H9 (cell line): Measurements from ENCODE around the gene PVR. TPM values are rescaled to one million over a fixed set of nuclear protein-coding genes. Genes with fewer than 3 reads are reported as not detected.

ENCODE experiments used
- DNase-seq: peaks from one replicate; pipeline ENCODE4 v3.0.0-alpha.2; 2017
- H2AFZ ChIP-seq: one replicate; pipeline ENCODE4 v1.6.1; 2013; ENCODE audit warnings: mild to moderate bottlenecking, low read length, control low read depth, moderate library complexity
- H2AK5ac ChIP-seq: 2 replicates; pipeline ENCODE4 v1.6.1; 2013; ENCODE audit warnings: low read length, control low read depth, mixed read lengths; ENCODE audit not compliant: insufficient read length
- H2BK120ac ChIP-seq: one replicate; pipeline ENCODE4 v1.6.1; 2013; ENCODE audit warnings: low read depth, mild to moderate bottlenecking, low read length, control low read depth, inconsistent platforms; ENCODE audit not compliant: poor library complexity, severe bottlenecking
- H2BK12ac ChIP-seq: 2 replicates; pipeline ENCODE4 v1.6.1; 2013; ENCODE audit warnings: low read length, control low read depth, mixed read lengths, low read depth; ENCODE audit not compliant: insufficient read length
- H2BK15ac ChIP-seq: 2 replicates; pipeline ENCODE4 v1.6.1; 2013; ENCODE audit warnings: low read depth, low read length, control low read depth
- H2BK20ac ChIP-seq: one replicate; pipeline ENCODE4 v1.6.1; 2013; ENCODE audit warnings: low read depth, mild to moderate bottlenecking, low read length, control low read depth, inconsistent platforms; ENCODE audit not compliant: poor library complexity, severe bottlenecking
- H2BK5ac ChIP-seq: 2 replicates; pipeline ENCODE4 v1.6.1; 2013; ENCODE audit warnings: low read length, control low read depth, mixed read lengths; ENCODE audit not compliant: insufficient read length
- H3K14ac ChIP-seq: 2 replicates; pipeline ENCODE4 v1.6.1; 2013; ENCODE audit warnings: low read length, control low read depth; ENCODE audit not compliant: insufficient read depth
- H3K18ac ChIP-seq: 2 replicates; pipeline ENCODE4 v1.6.1; 2013; ENCODE audit warnings: low read depth, mild to moderate bottlenecking, mixed read lengths, low read length, control low read depth; ENCODE audit not compliant: insufficient read length
- H3K23ac ChIP-seq: 2 replicates; pipeline ENCODE4 v1.6.1; 2013; ENCODE audit warnings: low read length, control low read depth, mixed read lengths, low read depth; ENCODE audit not compliant: insufficient read length
- H3K23me2 ChIP-seq: 2 replicates; pipeline ENCODE4 v1.6.1; 2013; ENCODE audit warnings: low read depth, mild to moderate bottlenecking, mixed read lengths, low read length, control low read depth; ENCODE audit not compliant: insufficient read length, poor library complexity, severe bottlenecking
- H3K27ac ChIP-seq: 2 replicates; pipeline ENCODE4 v1.5.1; 2013; ENCODE audit warnings: low read length, control low read depth, mixed read lengths, low read depth; ENCODE audit not compliant: insufficient read length
- H3K27me3 ChIP-seq: 2 replicates; pipeline ENCODE4 v1.6.1; 2013; ENCODE audit warnings: low read length, control low read depth, inconsistent platforms; ENCODE audit not compliant: insufficient read depth
- H3K4ac ChIP-seq: 2 replicates; pipeline ENCODE4 v1.6.1; 2013; ENCODE audit warnings: low read depth, mild to moderate bottlenecking, control low read depth, inconsistent platforms, low read length, moderate library complexity
- H3K4me1 ChIP-seq: 2 replicates; pipeline ENCODE4 v1.6.1; 2013; ENCODE audit warnings: low read length, control low read depth, inconsistent platforms; ENCODE audit not compliant: insufficient read depth
- H3K4me2 ChIP-seq: 2 replicates; pipeline ENCODE4 v1.6.1; 2013; ENCODE audit warnings: low read length, control low read depth, mixed read lengths; ENCODE audit not compliant: insufficient read length, insufficient read depth
- H3K56ac ChIP-seq: 2 replicates; pipeline ENCODE4 v1.6.1; 2013; ENCODE audit warnings: low read depth, mild to moderate bottlenecking, mixed read lengths, low read length, control low read depth; ENCODE audit not compliant: insufficient read length
- H3K79me1 ChIP-seq: 2 replicates; pipeline ENCODE4 v1.6.1; 2013; ENCODE audit warnings: low read depth, mild to moderate bottlenecking, moderate library complexity, low read length, control low read depth, inconsistent platforms; ENCODE audit not compliant: insufficient read depth, poor library complexity, severe bottlenecking
- H3K79me2 ChIP-seq: 2 replicates; pipeline ENCODE4 v1.6.1; 2013; ENCODE audit warnings: low read length, control low read depth, inconsistent platforms; ENCODE audit not compliant: insufficient read depth
- H3K9ac ChIP-seq: 2 replicates; pipeline ENCODE4 v1.6.1; 2013; ENCODE audit warnings: low read length, control low read depth, mixed read lengths; ENCODE audit not compliant: insufficient read length; ENCODE audit errors: extremely low read depth
- H3K9me3 ChIP-seq: one replicate; pipeline ENCODE4 v1.6.1; 2013; ENCODE audit warnings: low read depth, low read length, inconsistent platforms; ENCODE audit not compliant: control insufficient read depth
- H3T11ph ChIP-seq: one replicate; pipeline ENCODE4 v1.6.1; 2013; ENCODE audit warnings: mild to moderate bottlenecking, low read length, control low read depth, inconsistent platforms
- H4K20me1 ChIP-seq: one replicate; pipeline ENCODE4 v1.6.1; 2013; ENCODE audit not compliant: control insufficient read depth, insufficient read length, insufficient read depth
- H4K5ac ChIP-seq: 2 replicates; pipeline ENCODE4 v1.6.1; 2013; ENCODE audit warnings: low read depth, mild to moderate bottlenecking, mixed read lengths, low read length, control low read depth; ENCODE audit not compliant: insufficient read length
- H4K8ac ChIP-seq: replicated peaks from 2 replicates; pipeline ENCODE4 v1.6.1; 2013; ENCODE audit warnings: low read length, control low read depth, mixed read lengths, low read depth; ENCODE audit not compliant: insufficient read length
- H4K91ac ChIP-seq: 2 replicates; pipeline ENCODE4 v1.6.1; 2013; ENCODE audit warnings: low read depth, mild to moderate bottlenecking, moderate library complexity, mixed read lengths, low read length, control low read depth; ENCODE audit not compliant: insufficient read length
- H3K27ac Mint-ChIP-seq, 3 experiments: 2 replicates in 2 of 3; 3 replicates in 1 of 3; pipeline ENCODE4 v1.8.0; 2020 to 2021; ENCODE audit warnings: mixed read lengths in 3 of 3, mild to moderate bottlenecking in 1 of 3, moderate library complexity in 1 of 3
- H3K27me3 Mint-ChIP-seq: 2 replicates; pipeline ENCODE4 v1.8.0; 2021; ENCODE audit warnings: low read depth, mild to moderate bottlenecking, moderate library complexity, mixed read lengths
- H3K36me3 Mint-ChIP-seq, 3 experiments: 2 replicates in 2 of 3; 3 replicates in 1 of 3; pipeline ENCODE4 v1.8.0; 2020 to 2021; ENCODE audit warnings: low read depth in 3 of 3, mixed read lengths in 3 of 3; ENCODE audit not compliant: insufficient read depth in 1 of 3
- H3K4me1 Mint-ChIP-seq, 2 experiments: 2 replicates each; pipeline ENCODE4 v1.8.0; 2020; ENCODE audit warnings: mixed read lengths in 2 of 2
- H3K4me3 Mint-ChIP-seq, 2 experiments: 2 replicates in 1 of 2; 3 replicates in 1 of 2; pipeline ENCODE4 v1.8.0; 2020 to 2021; ENCODE audit warnings: mild to moderate bottlenecking in 2 of 2, mixed read lengths in 2 of 2, moderate library complexity in 1 of 2
- H3K9me3 Mint-ChIP-seq, 2 experiments: 2 replicates in 1 of 2; 3 replicates in 1 of 2; pipeline ENCODE4 v1.8.0; 2020; ENCODE audit warnings: mild to moderate bottlenecking in 2 of 2, mixed read lengths in 2 of 2, moderate library complexity in 1 of 2
- CTCF ChIP-seq: fragments of 200-600 bp; sonication (generic); conservative IDR thresholded peaks from 3 replicates; pipeline ENCODE4 v1.8.0; 2021; ENCODE audit warnings: antibody characterized with exemption, mild to moderate bottlenecking
- WGBS: extraction: QIAGEN DNeasy Blood & Tissue Kit; methylation state at CpG from one replicate; pipeline ENCODE4 v1.1.7; 2013; ENCODE audit warnings: missing lambda C conversion rate, low lambda C conversion rate, mixed read lengths; ENCODE audit not compliant: insufficient read length; ENCODE audit errors: extremely low coverage; 5-methylcytosine and 5-hydroxymethylcytosine counted together
- total RNA-seq: library from RNA; stranded (reverse); gene quantifications from 2 replicates; pipeline ENCODE4 v1.2.1, GENCODE V29; 2021

PVR gene
- total RNA-seq, 1 experiment from 2014 or later: 29.2 TPM

GRCh38 chr19:44645407-44646048 is 1.8 kb downstream of the PVR start:
- Histone ChIP-seq H2AFZ (no peak overlapping the region), H3K79me2 (no peaks in the 10 kb centered on the region), H2BK120ac (no peak overlapping the region), H3K23ac (no peak overlapping the region), H3K9me3 (no peaks in the 10 kb centered on the region), H3K27me3 (no peaks in the 10 kb centered on the region; the same call in 1 of the 2 replicates), H2BK5ac (no peak overlapping the region), H2BK12ac (no peak overlapping the region), H3T11ph (no peak overlapping the region), H3K23me2 (no peaks in the 10 kb centered on the region), H2BK15ac (no peak overlapping the region), H3K79me1 (no peaks in the 10 kb centered on the region), H4K91ac (no peak overlapping the region), H4K5ac (no peak overlapping the region), H3K4me1 (no peaks in the 10 kb centered on the region), H3K4me2 (no peak overlapping the region), H3K56ac (no peak overlapping the region), H4K20me1 (no peaks in the 10 kb centered on the region), H3K4ac (no peak overlapping the region), H3K14ac (no peak overlapping the region), H2BK20ac (no peak overlapping the region), H2AK5ac (no peak overlapping the region), H3K27ac (no peak overlapping the region), H4K8ac (no peak overlapping the region), H3K18ac (no peak overlapping the region), H3K9ac (no peak overlapping the region)
- WGBS: no CpG with 5 or more reads among the region's 8 CpGs
- peaks cover 0 to 7% of the 10 kb centered on the region in 2 experiments; a peak in 2 of 4 replicates for H3K4me1 Mint-ChIP-seq
- no peak overlapping the region for H3K27ac Mint-ChIP-seq
- H3K9me3 Mint-ChIP-seq: no peaks in the 10 kb centered on the region
- peaks cover 23% of the 10 kb centered on the region for H3K27me3 Mint-ChIP-seq
- H3K36me3 Mint-ChIP-seq: peaks cover 13 to 36% (median 16%) of the 10 kb centered on the region in 3 experiments; a peak in 6 of 7 replicates
- no peak for TF ChIP-seq CTCF
- H3K4me3 Mint-ChIP-seq: no peak overlapping the region
- DNase-seq: no peak
